Esophagus muscularis mucosa (tissue), 3 donors: ENCODE data around the gene SLITRK6.

Experiments used
- CTCF ChIP-seq, 3 experiments: fragments of 200-600 bp in 2 of 3; fragments of 450-650 bp in 1 of 3; sonication (generic) in 2 of 3; IDR thresholded peaks; one replicate each; pipeline ENCODE4 v1.5.1; 2017 to 2019; ENCODE audit warnings: antibody characterized with exemption in 3 of 3, mild to moderate bottlenecking in 2 of 3, moderate library complexity in 1 of 3
- POLR2A ChIP-seq: fragments of 450-650 bp; IDR thresholded peaks from one replicate; pipeline ENCODE4 v1.6.1; 2017; ENCODE audit warnings: antibody characterized with exemption, moderate library complexity, mild to moderate bottlenecking, low read depth

GRCh38 chr13:85828094-85828684, 29.0 kb upstream of the SLITRK6 start:
- TF ChIP-seq POLR2A (no peak), CTCF (IDR thresholded peaks at IDR 0.05) (peak; percentile 39 to 62 (median 59))
